ENCODE data around the gene UBN1.

Gene UBN1

DNA sequence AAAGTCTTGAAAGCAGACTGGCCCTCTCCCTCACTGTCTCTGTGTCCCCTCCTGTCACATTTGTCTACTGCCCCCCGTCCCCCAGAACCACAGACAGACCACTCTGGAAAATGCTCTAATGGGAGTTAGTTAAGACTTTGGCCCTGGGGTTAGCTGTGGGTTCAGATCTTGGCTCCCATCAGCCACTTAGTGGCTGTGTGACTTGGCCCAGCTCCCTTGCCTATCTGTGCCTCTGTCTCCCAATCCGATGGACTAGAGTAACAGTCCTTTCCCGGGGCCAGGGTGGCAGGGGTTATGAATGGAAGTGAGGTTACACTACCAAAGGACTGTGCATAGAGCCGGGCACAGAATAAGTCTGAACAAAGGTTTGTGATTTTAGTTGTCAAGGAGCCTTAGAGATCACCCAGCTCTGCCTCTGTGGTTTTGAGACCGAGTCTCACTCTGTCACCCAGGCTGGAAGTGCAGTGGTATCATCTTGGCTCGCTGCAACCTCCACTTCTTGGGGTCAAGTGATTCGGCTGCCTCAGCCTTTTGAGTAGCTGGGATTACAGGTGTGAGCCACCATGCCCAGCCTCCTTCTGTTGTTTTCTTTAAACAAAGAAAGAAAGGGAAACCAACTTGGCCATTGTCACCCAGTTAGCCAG, 66.0 kb downstream of the UBN1 start:
- POLR2A ChIA-PET (ENCODE audit: low non-redundant PET) = no interaction called here
- peak overlapping the region; percentile 72 for H3K27ac ChIP-seq
- CTCF ChIA-PET = no interaction called here

DNA sequence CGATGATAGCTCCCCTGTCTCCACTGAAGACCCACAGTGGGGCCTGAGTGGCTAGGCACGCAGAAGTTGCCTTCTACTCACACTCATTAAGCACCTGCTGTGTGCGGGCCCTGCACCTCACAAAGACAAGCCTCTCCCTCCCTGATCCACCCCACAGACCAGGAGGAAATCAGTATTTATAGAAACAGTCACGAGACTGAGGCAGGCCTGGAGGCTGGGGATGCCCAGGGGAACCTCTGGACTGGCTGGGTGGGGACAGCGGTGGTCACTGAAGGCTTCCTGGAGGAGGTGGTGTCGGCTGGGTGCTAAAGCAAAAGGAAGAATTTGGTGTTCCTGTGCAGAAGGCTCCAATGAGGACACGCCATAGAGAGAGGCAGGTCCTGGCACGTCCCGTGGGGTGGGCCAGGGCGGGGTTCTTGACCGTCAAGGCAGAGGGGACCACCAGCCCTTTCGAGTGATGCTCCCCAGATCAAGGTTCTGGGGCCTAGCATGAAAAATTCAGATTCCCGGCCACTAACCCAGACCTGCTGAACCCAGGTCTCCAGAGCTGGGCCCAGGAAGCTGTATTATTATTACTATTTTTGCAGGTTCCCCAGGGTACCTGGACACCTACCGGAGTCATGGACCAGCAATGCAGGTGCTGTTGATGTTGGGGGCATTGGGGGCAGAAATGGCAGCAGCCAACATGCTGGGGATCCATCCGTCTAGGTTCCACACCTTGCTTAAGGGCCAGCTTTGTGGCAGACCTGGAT, 66.7 kb downstream of the UBN1 start:
- no peak for DNase-seq (ENCODE audit: low spot score)
- H3K27ac ChIP-seq = peak overlapping the region; percentile 72
- CTCF ChIA-PET = no interaction called here
- POLR2A ChIA-PET (ENCODE audit: low non-redundant PET) = no interaction called here
- TF ChIP-seq, protein P1, sequence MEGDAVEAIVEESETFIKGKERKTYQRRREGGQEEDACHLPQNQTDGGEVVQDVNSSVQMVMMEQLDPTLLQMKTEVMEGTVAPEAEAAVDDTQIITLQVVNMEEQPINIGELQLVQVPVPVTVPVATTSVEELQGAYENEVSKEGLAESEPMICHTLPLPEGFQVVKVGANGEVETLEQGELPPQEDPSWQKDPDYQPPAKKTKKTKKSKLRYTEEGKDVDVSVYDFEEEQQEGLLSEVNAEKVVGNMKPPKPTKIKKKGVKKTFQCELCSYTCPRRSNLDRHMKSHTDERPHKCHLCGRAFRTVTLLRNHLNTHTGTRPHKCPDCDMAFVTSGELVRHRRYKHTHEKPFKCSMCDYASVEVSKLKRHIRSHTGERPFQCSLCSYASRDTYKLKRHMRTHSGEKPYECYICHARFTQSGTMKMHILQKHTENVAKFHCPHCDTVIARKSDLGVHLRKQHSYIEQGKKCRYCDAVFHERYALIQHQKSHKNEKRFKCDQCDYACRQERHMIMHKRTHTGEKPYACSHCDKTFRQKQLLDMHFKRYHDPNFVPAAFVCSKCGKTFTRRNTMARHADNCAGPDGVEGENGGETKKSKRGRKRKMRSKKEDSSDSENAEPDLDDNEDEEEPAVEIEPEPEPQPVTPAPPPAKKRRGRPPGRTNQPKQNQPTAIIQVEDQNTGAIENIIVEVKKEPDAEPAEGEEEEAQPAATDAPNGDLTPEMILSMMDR (conservative IDR thresholded peaks at IDR 0.05; ENCODE audit: low read depth) = no peak

More for the DNA sequence above, 66.0 kb downstream of the UBN1 start:
- no peak for DNase-seq (ENCODE audit: low spot score)
- TF ChIP-seq, protein P1 (conservative IDR thresholded peaks at IDR 0.05; ENCODE audit: low read depth) = no peak

DNA sequence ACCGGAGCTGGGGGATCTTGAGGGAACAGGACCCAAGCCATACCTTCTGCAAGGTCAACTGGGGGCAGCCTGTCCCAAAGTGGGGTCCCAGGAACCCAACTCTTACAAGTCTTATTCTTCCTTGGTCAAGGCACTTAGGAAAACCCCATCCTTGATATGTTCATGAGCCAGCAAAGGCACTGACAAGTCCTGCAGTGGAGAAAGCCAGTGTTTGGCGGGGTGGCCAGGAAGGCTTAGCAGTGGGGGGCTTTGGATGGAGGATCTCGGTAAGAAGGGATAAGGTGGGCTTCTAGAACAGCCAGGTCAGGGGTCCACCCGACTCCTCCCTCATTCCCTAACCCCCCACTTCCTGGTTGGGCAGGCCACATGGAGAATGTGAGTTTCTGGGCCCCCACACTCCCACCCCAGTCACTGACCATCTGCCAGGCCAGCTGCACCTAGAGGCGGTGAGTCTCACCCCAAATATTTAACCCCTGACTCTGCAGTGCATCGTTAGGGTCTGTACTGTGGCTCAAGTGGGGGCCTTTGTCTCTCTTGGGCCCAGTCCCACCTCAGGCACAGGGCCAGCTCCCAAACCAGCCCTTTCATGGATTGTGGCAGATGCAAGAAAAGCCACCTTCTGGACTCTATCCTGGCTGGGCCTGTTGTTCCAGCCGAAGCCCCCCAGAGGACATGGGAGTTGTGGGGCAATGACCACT, 67.4 kb downstream of the UBN1 start:
- DNase-seq (ENCODE audit: low spot score) = no peak
- ChIA-PET POLR2A (ENCODE audit: low non-redundant PET) (interaction anchor here (0.5 kb wide), 1 partner anchor 18 kb away, joined by 17 read pairs; no protein-coding TSS in a partner anchor), CTCF (interaction anchor here (1.5 kb wide), 1 partner anchor 41 kb away, joined by 4 read pairs; no protein-coding TSS in a partner anchor)
- H3K27ac ChIP-seq = peak overlapping the region; percentile 72
- TF ChIP-seq, protein P1 (conservative IDR thresholded peaks at IDR 0.05; ENCODE audit: low read depth) = no peak

DNA sequence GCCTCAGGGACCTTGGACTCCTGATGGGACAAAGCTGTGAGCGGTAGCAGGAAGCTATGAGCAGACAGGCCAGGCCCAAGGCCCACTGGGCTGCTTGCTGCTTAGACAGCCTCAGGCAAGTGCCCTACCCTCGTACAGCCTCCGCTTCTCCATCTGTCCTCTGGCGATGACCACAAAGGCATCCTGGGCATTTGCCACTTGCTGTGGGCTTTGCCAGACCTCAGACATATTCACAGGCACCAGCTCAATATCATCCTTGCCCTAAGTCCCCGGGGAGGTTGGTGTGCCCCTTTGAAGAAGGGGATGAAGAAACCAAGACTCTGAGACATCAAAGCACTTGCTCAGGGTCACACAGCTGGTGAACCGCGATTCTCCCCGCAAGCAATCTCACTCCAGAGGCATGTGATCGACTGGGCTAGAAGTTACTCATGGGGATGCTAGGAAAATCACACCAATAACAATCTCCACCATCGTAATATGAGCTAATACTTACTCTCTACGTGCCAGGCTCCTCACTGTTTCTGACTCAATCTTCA, 68.0 kb downstream of the UBN1 start:
- CTCF ChIA-PET = interaction anchor here (1.5 kb wide), 1 partner anchor 41 kb away, joined by 4 read pairs; no protein-coding TSS in a partner anchor
- peak overlapping the region; percentile 72 for H3K27ac ChIP-seq
- POLR2A ChIA-PET (ENCODE audit: low non-redundant PET) = interaction anchor here (0.5 kb wide), 1 partner anchor 18 kb away, joined by 17 read pairs; no protein-coding TSS in a partner anchor
- no peak for DNase-seq (ENCODE audit: low spot score)
- TF ChIP-seq, protein P1 (conservative IDR thresholded peaks at IDR 0.05; ENCODE audit: low read depth) = no peak

DNA sequence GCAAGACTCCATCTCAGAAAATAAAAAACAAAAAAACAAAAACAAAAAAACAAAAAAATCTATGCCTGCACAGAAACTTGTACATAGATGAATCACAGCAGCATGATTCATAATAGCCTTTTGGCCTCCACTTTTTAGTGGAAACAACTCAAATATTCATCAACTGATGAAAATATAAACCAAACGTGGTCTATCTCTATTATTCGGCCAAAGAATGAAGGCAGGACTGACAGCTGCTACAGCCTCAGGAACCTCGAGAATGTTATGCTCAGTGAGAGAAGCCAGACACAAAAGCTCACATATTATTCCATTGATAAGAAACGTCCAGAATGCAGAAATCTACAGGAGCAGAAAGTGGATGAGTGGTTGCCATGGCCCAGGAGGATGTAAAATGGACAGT, 69.8 kb downstream of the UBN1 start:
- ChIA-PET POLR2A (ENCODE audit: low non-redundant PET) (interaction anchor here (0.6 kb wide), 1 partner anchor 50 kb away, joined by 3 read pairs; no protein-coding TSS in a partner anchor), CTCF (no interaction called here)
- DNase-seq (ENCODE audit: low spot score) = no peak
- TF ChIP-seq, protein P1 (conservative IDR thresholded peaks at IDR 0.05; ENCODE audit: low read depth) = no peak
- H3K27ac ChIP-seq = peak overlapping the region; percentile 94

DNA sequence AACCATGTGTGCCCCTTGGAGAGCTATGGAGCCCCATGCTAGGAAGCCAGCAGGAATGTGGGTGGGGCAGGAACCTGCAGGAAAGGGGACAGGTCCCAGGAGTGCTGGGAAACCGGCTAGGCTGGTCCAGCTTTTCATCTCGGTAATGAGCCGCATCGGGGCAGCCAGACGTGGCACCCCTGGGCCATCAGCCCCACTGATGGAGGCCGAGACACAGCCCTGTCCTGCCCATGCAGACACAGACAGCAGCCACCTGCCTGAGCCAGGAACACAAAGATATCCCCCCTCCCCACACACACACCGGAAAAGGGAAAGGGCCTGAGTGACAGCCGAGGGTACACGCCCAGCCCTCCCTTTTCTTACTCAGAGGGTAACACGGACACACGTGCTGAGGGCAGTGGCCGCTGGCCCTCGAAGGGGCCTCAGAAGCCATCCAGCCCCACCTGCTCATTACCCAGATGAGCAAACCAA, 71.5 kb downstream of the UBN1 start:
- DNase-seq (ENCODE audit: low spot score) = peak; percentile 43
- ChIA-PET CTCF (no interaction called here), POLR2A (ENCODE audit: low non-redundant PET) (interaction anchor here (0.6 kb wide), 1 partner anchor 17 kb away, joined by 3 read pairs; no protein-coding TSS in a partner anchor)
- peak overlapping the region; percentile 94 for H3K27ac ChIP-seq
- TF ChIP-seq, protein P1 (conservative IDR thresholded peaks at IDR 0.05; ENCODE audit: low read depth) = no peak
